Tibial nerve (tissue), 4 donors: ENCODE measurements around the gene DPH5.

ENCODE experiments used
- EP300 ChIP-seq, 2 donors: sonication (generic); formaldehyde crosslinking; IDR thresholded peaks; one replicate each; pipeline ENCODE4 v1.6.1; 2017; ENCODE audit warnings: antibody characterized with exemption in 2 of 2, mild to moderate bottlenecking in 1 of 2
- POLR2A ChIP-seq, 2 donors: fragments of 450-650 bp; IDR thresholded peaks; one replicate each; pipeline ENCODE4 v1.6.1; 2017; ENCODE audit warnings: antibody characterized with exemption in 2 of 2, mild to moderate bottlenecking in 2 of 2, moderate library complexity in 2 of 2
- TF ChIP-seq, protein P1 (sequence below), 5 experiments: fragments of 200-600 bp in 3 of 5; fragments of 450-650 bp in 2 of 5; sonication (generic) in 3 of 5; IDR thresholded peaks; one replicate each; pipeline ENCODE4 v1.5.1; 2016 to 2019; ENCODE audit warnings: antibody characterized with exemption in 5 of 5, mild to moderate bottlenecking in 3 of 5, moderate library complexity in 2 of 5

DNA sequence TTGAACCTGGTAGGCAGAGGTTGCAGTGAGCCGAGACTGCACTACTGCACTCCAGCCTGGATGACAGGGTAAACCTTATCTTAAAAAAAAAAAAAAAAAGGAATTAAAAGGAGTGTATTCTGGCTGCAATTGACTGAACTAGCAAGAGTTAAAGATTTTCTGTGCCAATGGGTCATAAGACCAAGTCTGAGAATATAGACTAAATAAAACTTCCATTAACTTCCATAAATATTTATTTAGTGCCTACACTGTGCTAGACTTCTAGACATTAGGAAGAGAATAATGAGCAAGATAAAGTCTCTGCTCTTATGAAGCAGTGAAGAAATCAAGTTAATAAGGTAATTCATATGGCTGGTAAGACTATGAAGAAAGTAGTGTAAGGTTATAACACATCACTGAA lies 27.2 kb downstream of the DPH5 start:
- TF ChIP-seq, protein P1, sequence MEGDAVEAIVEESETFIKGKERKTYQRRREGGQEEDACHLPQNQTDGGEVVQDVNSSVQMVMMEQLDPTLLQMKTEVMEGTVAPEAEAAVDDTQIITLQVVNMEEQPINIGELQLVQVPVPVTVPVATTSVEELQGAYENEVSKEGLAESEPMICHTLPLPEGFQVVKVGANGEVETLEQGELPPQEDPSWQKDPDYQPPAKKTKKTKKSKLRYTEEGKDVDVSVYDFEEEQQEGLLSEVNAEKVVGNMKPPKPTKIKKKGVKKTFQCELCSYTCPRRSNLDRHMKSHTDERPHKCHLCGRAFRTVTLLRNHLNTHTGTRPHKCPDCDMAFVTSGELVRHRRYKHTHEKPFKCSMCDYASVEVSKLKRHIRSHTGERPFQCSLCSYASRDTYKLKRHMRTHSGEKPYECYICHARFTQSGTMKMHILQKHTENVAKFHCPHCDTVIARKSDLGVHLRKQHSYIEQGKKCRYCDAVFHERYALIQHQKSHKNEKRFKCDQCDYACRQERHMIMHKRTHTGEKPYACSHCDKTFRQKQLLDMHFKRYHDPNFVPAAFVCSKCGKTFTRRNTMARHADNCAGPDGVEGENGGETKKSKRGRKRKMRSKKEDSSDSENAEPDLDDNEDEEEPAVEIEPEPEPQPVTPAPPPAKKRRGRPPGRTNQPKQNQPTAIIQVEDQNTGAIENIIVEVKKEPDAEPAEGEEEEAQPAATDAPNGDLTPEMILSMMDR (IDR thresholded peaks at IDR 0.05) = no peak
- TF ChIP-seq POLR2A (IDR thresholded peaks at IDR 0.05) = no peak
- TF ChIP-seq EP300 (IDR thresholded peaks at IDR 0.05) = no peak
